GM19395 (cell line): ENCODE results near the gene PRKCE.

Experiments used
- ATAC-seq: cut with Tn5 transposase; IDR thresholded peaks from one replicate; pipeline ENCODE4 v1.9.1; 2021; ENCODE audit warnings: mild to moderate bottlenecking, moderate library complexity; ENCODE audit not compliant: unreplicated experiment

The PRKCE gene

GRCh38 chr2:45826884-45827635, 175.6 kb downstream of the PRKCE start:
- no peak for ATAC-seq

DNA sequence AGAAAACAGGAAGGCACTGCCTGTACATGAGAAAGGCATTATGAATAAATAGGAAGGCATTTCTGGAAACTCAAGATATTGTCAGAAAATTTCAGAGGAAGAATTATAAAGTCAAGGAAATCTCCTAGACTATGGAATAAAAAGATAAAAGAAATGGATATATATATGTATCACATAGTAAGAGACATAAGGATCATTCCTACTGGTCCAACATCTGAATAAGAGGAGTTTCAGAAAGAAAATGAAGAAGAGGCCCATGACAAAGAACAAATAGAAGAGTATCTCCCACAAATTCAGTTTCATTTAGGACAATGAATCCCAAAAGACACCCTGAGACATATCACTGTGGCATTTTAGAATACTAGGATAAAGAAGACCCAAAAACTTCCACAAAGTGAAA, 178.8 kb downstream of the PRKCE start:
- no peak for ATAC-seq

GRCh38 chr2:45833301-45833967, 182.0 kb downstream of the PRKCE start:
- peak; percentile 45 for ATAC-seq

DNA sequence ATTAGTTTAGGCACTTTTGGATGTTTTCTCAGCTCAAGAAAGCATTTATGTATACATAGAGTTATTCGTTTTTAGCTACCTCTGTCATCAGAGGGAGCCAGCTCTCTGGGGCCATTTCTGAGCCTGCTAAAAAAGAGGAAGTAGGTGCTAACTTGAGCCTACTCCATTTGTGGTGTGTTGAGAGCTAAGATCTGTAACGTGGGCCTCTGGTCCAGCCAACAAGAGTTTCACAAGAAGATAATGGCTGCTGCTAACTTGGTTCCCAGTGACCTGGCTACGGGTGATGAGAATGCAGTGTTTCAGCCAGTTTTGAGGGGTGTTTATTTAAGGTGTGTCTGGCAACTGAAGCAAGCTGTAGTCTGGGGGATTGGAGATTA, 182.5 kb downstream of the PRKCE start:
- ATAC-seq = peak; percentile 76

GRCh38 chr2:45834372-45834771, 182.9 kb downstream of the PRKCE start:
- ATAC-seq = no peak

GRCh38 chr2:45834858-45835257, 183.4 kb downstream of the PRKCE start:
- no peak for ATAC-seq

- ATAC-seq = peak; percentile 19
These were observed 184.8 kb downstream of the PRKCE start for GRCh38 chr2:45836316-45836715.

GRCh38 chr2:45836740-45837139, 185.3 kb downstream of the PRKCE start:
- ATAC-seq = peak; percentile 43

GRCh38 chr2:45837812-45838341, 186.4 kb downstream of the PRKCE start:
- no peak for ATAC-seq

DNA sequence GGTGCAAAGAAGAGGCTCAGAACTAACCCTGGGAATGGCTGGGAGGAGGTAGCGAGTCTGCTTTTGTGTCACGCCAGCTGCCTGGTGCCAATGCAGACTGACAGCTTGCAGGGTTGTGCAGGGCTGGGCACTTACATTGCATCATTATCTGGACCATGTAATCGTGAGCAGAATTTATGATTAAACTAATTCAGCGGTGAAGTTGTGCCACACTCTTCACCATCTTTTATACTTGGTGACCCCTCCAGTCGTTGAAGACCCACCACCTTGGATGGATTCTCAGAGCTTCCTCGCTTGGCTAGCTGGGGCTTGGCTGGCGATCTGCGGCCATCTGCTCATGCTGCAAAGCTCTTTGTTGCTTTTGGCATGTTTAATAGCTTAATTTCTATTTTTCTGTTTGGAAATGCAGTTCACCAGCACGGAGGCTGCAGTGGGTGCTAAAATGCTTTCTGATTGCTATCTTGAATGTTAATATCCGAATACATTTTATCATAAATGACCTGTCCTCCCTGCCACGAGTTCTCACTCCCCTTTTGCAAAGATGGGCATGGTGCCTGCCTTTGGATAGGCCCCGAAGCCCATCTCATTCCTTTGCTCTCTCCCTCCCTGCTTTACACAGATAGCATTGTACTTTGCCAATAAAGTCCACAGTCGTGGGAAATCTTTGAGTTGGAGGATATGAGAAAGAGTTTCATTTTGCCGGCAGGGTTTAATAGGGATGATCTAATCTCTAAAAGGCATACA, 188.2 kb downstream of the PRKCE start:
- no peak for ATAC-seq

DNA sequence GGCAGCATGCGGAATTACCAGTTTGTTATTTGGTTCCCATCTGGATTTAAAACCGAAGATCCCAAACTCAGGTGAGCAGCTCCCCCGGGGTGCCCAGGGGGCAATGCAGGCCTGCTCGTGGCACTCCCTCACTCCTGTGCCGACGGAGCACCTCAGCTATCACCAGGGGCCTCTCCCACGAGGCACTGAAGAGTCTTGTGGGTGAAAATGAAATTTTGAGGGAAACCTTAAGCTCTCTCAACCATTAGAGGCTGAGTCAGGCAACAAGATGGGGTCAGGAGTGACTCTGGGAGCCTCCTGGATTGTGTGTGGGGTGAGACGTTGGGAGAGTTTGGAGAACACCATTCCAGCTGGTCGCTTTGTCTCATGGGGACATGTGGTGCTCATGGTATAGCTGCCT, 189.0 kb downstream of the PRKCE start:
- ATAC-seq = no peak

GRCh38 chr2:45841752-45842407, 190.4 kb downstream of the PRKCE start:
- ATAC-seq = no peak

GRCh38 chr2:45843136-45843535, 191.7 kb downstream of the PRKCE start:
- ATAC-seq = no peak

DNA sequence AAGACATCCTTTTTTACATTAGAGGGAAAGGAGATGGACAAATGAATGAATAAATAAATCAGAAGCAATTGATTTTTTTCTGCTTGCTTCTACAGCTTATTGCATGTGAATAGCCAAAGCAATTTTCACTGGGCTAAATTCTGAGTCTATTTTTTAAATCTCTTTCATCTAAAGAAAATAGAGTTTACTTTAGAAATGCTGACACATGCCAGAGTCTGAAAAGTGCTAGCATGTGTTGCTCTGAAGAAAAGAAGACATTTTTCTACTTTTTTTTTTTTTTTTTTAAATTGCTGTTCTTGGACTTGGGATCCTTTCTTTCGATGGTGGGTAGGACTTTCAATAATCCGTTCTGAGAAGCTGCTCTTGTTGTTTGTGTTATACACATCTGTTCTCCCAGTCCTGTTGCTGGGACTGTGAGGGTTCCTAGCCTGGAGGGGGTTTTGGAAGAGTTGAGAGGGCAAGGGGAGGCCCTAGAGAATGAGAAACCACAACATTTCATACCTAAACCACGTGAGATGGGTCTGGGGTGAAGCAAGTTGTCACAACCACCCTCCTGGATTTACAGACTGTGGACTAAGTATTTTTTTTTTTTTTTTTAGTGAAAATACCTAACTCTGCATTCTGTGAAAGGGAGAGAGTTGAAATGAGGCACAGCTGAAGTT, 193.5 kb downstream of the PRKCE start:
- ATAC-seq = no peak

GRCh38 chr2:45845566-45845965, 194.1 kb downstream of the PRKCE start:
- no peak for ATAC-seq

GRCh38 chr2:45849491-45850283, 198.2 kb downstream of the PRKCE start:
- ATAC-seq = no peak

GRCh38 chr2:45850558-45850957, 199.1 kb downstream of the PRKCE start:
- ATAC-seq = no peak

DNA sequence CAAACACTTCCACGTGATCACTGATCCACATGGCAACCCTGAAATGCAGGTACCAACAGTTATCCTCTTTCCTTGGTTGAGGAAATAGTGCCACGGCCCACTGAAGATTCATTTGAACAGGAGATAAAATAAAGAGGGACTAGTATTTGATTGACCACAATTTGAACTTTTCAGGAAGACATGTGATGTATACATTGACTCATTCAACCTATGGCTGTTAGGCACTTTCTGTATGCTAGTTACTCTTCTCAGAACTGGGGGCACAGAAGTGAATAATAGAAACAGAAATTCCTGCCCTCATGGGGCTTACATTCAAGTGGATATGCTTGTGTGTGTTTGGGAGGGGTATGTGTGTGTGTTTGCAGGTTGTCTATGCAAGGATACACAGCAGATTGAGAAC, 199.6 kb downstream of the PRKCE start:
- ATAC-seq = no peak

DNA sequence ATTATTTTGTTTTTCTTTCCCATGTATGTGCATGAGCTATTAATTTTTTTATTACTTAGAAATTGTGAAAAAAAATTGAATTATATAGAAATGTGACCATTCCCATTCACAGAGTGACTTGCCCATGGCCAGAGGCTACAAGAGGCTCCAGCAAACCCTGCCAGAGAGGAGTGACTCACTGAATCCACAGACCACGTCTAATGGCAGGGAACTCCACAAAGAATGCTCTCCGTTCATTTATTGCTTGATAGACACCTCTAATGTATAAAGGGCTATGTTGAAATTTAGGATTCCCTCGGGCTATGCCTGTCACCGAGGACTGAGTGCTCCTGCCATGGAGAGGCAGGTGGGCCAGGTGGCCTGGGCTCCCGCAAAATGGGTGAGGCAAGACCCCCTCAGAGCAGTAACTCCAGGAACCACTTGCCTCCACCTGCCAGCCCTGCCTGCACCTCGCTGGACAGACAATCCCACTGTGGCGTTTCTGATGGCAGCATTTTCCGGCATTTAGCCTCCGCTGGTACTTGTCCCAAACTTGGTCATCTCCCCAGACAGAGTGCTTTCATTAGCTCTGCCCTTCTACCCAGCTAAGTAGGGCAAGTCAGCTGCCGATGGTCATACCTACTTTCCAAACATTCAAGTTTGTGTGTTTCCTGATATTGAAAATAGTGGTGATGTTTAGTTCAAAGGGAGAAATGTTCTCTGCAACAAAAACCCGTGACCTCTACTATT, 200.3 kb downstream of the PRKCE start:
- ATAC-seq = no peak
